SK-N-SH (cell line): Measurements from ENCODE around the gene FMNL2. TPM values are rescaled to one million over a fixed set of nuclear protein-coding genes. Genes with fewer than 3 reads are reported as not detected.

Experiments used
- CTCF ChIA-PET: fragments of 300-600, 350-600 bp; formaldehyde crosslinking; extraction: SDS; loops from one replicate; lab custom pipeline; 2021; lab: Yijun Ruan, JAX
- POLR2A ChIA-PET: fragments of 350-600 bp; sonication (Branson Sonifier 250); formaldehyde crosslinking; extraction: SDS; loops from one replicate; lab custom pipeline; 2020; ENCODE audit warnings: antibody characterized with exemption, inconsistent platforms; lab: Yijun Ruan, JAX
- DNase-seq: peaks from one replicate; pipeline ENCODE4 v3.0.0; 2012
- H2AFZ ChIP-seq: fragments of 200-600 bp; sonication (generic); 2 replicates; pipeline ENCODE4 v1.8.1; 2016; ENCODE audit warnings: antibody characterized with exemption, mild to moderate bottlenecking, low read depth
- H3F3A ChIP-seq: fragments of 200-600 bp; sonication (generic); replicated peaks from 2 replicates; pipeline ENCODE3; 2016; ENCODE audit warnings: antibody characterized with exemption, mild to moderate bottlenecking; ENCODE audit not compliant: insufficient read depth
- H3K27ac ChIP-seq, 2 experiments: fragments of 200-500 bp in 1 of 2; fragments of 200-600 bp in 1 of 2; sonication (Bioruptor generic) in 1 of 2; sonication (generic), shearing (Covaris generic) in 1 of 2; 2 replicates each; pipeline versions ENCODE4 v1.5.1 to v1.6.1; 2014 to 2016; ENCODE audit warnings: low read depth in 2 of 2, inconsistent platforms in 1 of 2, low read length in 1 of 2, mild to moderate bottlenecking in 1 of 2, mixed read lengths in 1 of 2
- H3K27me3 ChIP-seq: fragments of 200-600 bp; sonication (generic), shearing (Covaris generic); 2 replicates; pipeline ENCODE4 v1.6.1; 2016; ENCODE audit warnings: mixed run types; ENCODE audit not compliant: insufficient read depth
- H3K36me3 ChIP-seq, 2 experiments: fragments of 200-500 bp in 1 of 2; fragments of 200-600 bp in 1 of 2; sonication (Bioruptor generic) in 1 of 2; sonication (generic) in 1 of 2; replicated peaks in 1 of 2; 2 replicates each; pipeline versions ENCODE3 to v1.5.1; 2014 to 2016; ENCODE audit warnings: low read length in 1 of 2, mild to moderate bottlenecking in 1 of 2; ENCODE audit not compliant: insufficient read depth in 2 of 2, control insufficient read depth in 1 of 2
- H3K4me1 ChIP-seq, 2 experiments: fragments of 200-500 bp in 1 of 2; fragments of 200-600 bp in 1 of 2; sonication (Bioruptor generic) in 1 of 2; sonication (generic), shearing (Covaris generic) in 1 of 2; 2 replicates each; pipeline versions ENCODE4 v1.5.1 to v1.6.1; 2014 to 2016; ENCODE audit warnings: low read depth in 1 of 2, low read length in 1 of 2, mixed run types in 1 of 2; ENCODE audit not compliant: insufficient read depth in 2 of 2, control insufficient read depth in 1 of 2
- H3K4me2 ChIP-seq: fragments of 200-600 bp; sonication (generic), shearing (Covaris generic); 2 replicates; pipeline ENCODE4 v1.6.1; 2017; ENCODE audit warnings: mixed run types
- H3K4me3 ChIP-seq, 2 experiments: fragments of 200-500 bp in 1 of 2; fragments of 200-600 bp in 1 of 2; sonication (Bioruptor generic) in 1 of 2; sonication (generic), shearing (Covaris generic) in 1 of 2; 2 replicates each; pipeline versions ENCODE4 v1.5.1 to v1.8.1; 2014 to 2016; ENCODE audit warnings: low read depth in 2 of 2, inconsistent platforms in 1 of 2, low read length in 1 of 2, mild to moderate bottlenecking in 1 of 2, mixed read lengths in 1 of 2, moderate library complexity in 1 of 2
- H3K79me2 ChIP-seq: fragments of 200-600 bp; sonication (generic); 2 replicates; pipeline ENCODE4 v1.8.1; 2017; ENCODE audit warnings: mild to moderate bottlenecking; ENCODE audit not compliant: insufficient read depth
- H3K9ac ChIP-seq: fragments of 200-600 bp; sonication (generic); 2 replicates; pipeline ENCODE4 v1.6.1; 2017; ENCODE audit warnings: mixed run types
- H3K9me2 ChIP-seq: fragments of 200-600 bp; sonication (generic); 2 replicates; pipeline ENCODE4 v1.6.1; 2017; ENCODE audit warnings: mixed run types
- H3K9me3 ChIP-seq: fragments of 200-600 bp; sonication (generic); 2 replicates; pipeline ENCODE4 v1.6.1; 2017; ENCODE audit warnings: mixed run types, mild to moderate bottlenecking, moderate library complexity
- H4K20me1 ChIP-seq: fragments of 200-600 bp; sonication (generic); 2 replicates; pipeline ENCODE4 v1.6.1; 2017; ENCODE audit warnings: mild to moderate bottlenecking, mixed run types; ENCODE audit not compliant: insufficient read depth
- CHD2 ChIP-seq: fragments of 150-350 bp; IDR thresholded peaks from 2 replicates; pipeline ENCODE4 v1.6.1; 2018; ENCODE audit warnings: low read length; ENCODE audit not compliant: partially characterized antibody
- ELF1 ChIP-seq: IDR thresholded peaks from 2 replicates; pipeline ENCODE4 v1.4.0; 2012
- EZH2phosphoT487 ChIP-seq: fragments of 200-600 bp; sonication (generic); IDR thresholded peaks from 2 replicates; pipeline ENCODE4 v1.6.1; 2017; ENCODE audit warnings: low read depth, mixed run types, mild to moderate bottlenecking, antibody characterized with exemption, moderate library complexity, borderline replicate concordance
- FOXM1 ChIP-seq: IDR thresholded peaks from 2 replicates; pipeline ENCODE4 v1.4.0; 2012; ENCODE audit warnings: low read depth, mild to moderate bottlenecking
- GATA2 ChIP-seq: sonication (generic); formaldehyde crosslinking; IDR thresholded peaks from 2 replicates; pipeline ENCODE4 v1.5.0; 2020; ENCODE audit warnings: mild to moderate bottlenecking, missing genetic modification reagents
- JUND ChIP-seq: IDR thresholded peaks from 2 replicates; pipeline ENCODE4 v1.4.0; 2012
- MEF2A ChIP-seq: IDR thresholded peaks from 2 replicates; pipeline ENCODE4 v1.4.0; 2012; ENCODE audit warnings: low read depth, borderline replicate concordance
- NFIC ChIP-seq: IDR thresholded peaks from 2 replicates; pipeline ENCODE4 v1.4.0; 2012; ENCODE audit warnings: borderline replicate concordance
- NRF1 ChIP-seq: IDR thresholded peaks from 2 replicates; pipeline ENCODE4 v1.6.1; 2012; ENCODE audit warnings: low read depth, mild to moderate bottlenecking, low read length
- RCOR1 ChIP-seq: fragments of 150-350 bp; IDR thresholded peaks from 2 replicates; pipeline ENCODE4 v1.6.1; 2017; ENCODE audit warnings: antibody characterized with exemption, low read length
- RFX5 ChIP-seq: IDR thresholded peaks from 2 replicates; pipeline ENCODE4 v1.6.1; 2012; ENCODE audit warnings: mild to moderate bottlenecking, improper control_type of control experiment, low read length
- TAF1 ChIP-seq: IDR thresholded peaks from 2 replicates; pipeline ENCODE4 v1.6.1; 2012; ENCODE audit warnings: low read depth, mild to moderate bottlenecking, low read length, moderate library complexity, borderline replicate concordance
- TEAD4 ChIP-seq: IDR thresholded peaks from 2 replicates; pipeline ENCODE4 v1.4.0; 2012; ENCODE audit warnings: mild to moderate bottlenecking, borderline replicate concordance; ENCODE audit not compliant: insufficient read depth
- WGBS: methylation state at CpG from one replicate; pipeline ENCODE4 v1.1.6; 2017; ENCODE audit warnings: low lambda C conversion rate; 5-methylcytosine and 5-hydroxymethylcytosine counted together
- polyA plus RNA-seq, 3 experiments: library from polyadenylated mRNA; depleted of rRNA; stranded (reverse); fragments of >200 nt; gene quantifications; 2 replicates each; pipeline ENCODE4 v1.2.3, GENCODE V29; 2012
- TF ChIP-seq, protein P1 (sequence below): IDR thresholded peaks from 2 replicates; pipeline ENCODE4 v1.6.1; 2012; ENCODE audit warnings: mild to moderate bottlenecking, low read depth, low read length, moderate library complexity
- TF ChIP-seq, protein P2 (sequence below): IDR thresholded peaks from 2 replicates; pipeline ENCODE4; 2012
- TF ChIP-seq, protein P3 (sequence below): IDR thresholded peaks from 2 replicates; pipeline ENCODE4 v1.4.0; 2012; ENCODE audit warnings: low read depth, borderline replicate concordance
- TF ChIP-seq, protein P4 (sequence below): IDR thresholded peaks from 2 replicates; pipeline ENCODE4 v1.4.0; 2012; ENCODE audit warnings: low read depth
- TF ChIP-seq, protein P5 (sequence below): fragments of 150-350 bp; IDR thresholded peaks from 2 replicates; pipeline ENCODE4 v1.6.1; 2017; ENCODE audit warnings: antibody characterized with exemption, low read length, low read depth, borderline replicate concordance
- TF ChIP-seq, protein P6 (sequence below): IDR thresholded peaks from 2 replicates; pipeline ENCODE4 v1.4.0; 2012; ENCODE audit warnings: low read depth, borderline replicate concordance

The FMNL2 gene
- polyA plus RNA-seq, 1 of the 3 experiments (the other 2 are of a cell fraction) = 14.5 TPM

DNA sequence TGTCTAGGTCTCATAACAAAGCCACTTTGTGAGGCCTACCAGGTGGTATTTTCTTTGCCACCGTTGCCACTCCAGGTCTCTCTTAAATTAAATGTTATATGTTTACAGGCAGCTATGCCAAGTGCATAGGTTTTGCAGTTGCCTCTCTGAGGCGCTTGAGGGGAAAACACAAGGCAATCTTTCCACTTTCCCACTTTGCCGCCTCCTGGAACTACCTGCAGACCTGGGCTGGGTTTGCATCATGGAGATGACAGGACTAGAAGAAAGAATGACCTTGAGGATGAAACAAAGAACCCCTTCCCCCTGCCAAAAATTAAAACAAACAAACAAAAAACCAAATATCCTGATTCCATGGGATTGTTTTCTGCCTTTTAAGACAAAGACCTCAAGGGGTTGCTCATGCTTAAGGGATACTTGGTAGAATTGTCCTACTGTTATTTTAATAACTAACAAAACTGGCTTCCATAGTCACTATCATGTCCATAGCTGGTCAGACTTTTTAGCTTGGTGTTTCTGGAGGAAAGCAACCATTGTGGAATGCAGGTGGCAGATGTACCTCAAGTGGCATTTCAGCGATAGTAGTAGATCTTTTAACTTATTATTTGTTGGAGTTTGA is 222.4 kb downstream of the FMNL2 start:
- DNase-seq = no peak
- H3K9me2 ChIP-seq = no peaks in the 10 kb centered on the region
- WGBS = 96% methylated on average over 4 of the region's 4 CpGs
- peaks cover 8% of the 10 kb centered on the region for H3F3A ChIP-seq
- H3K27ac ChIP-seq = no peak overlapping the region
- H2AFZ ChIP-seq = no peak overlapping the region
- H3K27me3 ChIP-seq = no peaks in the 10 kb centered on the region
- H3K79me2 ChIP-seq = no peaks in the 10 kb centered on the region
- ChIA-PET POLR2A (no interaction called here), CTCF (interaction anchor here (1.6 to 2.4 kb wide), 2 partner anchors 10 to 21 kb away, joined by 4 to 10 read pairs; no protein-coding TSS in a partner anchor)
- H3K9me3 ChIP-seq = no peaks in the 10 kb centered on the region
- peaks cover 2 to 21% of the 10 kb centered on the region in 2 experiments for H3K4me1 ChIP-seq
- no peak overlapping the region for H3K4me2 ChIP-seq
- H4K20me1 ChIP-seq = no peaks in the 10 kb centered on the region
- H3K36me3 ChIP-seq = no peaks in the 10 kb centered on the region
- no peak overlapping the region for H3K4me3 ChIP-seq
- TF ChIP-seq, protein P1, sequence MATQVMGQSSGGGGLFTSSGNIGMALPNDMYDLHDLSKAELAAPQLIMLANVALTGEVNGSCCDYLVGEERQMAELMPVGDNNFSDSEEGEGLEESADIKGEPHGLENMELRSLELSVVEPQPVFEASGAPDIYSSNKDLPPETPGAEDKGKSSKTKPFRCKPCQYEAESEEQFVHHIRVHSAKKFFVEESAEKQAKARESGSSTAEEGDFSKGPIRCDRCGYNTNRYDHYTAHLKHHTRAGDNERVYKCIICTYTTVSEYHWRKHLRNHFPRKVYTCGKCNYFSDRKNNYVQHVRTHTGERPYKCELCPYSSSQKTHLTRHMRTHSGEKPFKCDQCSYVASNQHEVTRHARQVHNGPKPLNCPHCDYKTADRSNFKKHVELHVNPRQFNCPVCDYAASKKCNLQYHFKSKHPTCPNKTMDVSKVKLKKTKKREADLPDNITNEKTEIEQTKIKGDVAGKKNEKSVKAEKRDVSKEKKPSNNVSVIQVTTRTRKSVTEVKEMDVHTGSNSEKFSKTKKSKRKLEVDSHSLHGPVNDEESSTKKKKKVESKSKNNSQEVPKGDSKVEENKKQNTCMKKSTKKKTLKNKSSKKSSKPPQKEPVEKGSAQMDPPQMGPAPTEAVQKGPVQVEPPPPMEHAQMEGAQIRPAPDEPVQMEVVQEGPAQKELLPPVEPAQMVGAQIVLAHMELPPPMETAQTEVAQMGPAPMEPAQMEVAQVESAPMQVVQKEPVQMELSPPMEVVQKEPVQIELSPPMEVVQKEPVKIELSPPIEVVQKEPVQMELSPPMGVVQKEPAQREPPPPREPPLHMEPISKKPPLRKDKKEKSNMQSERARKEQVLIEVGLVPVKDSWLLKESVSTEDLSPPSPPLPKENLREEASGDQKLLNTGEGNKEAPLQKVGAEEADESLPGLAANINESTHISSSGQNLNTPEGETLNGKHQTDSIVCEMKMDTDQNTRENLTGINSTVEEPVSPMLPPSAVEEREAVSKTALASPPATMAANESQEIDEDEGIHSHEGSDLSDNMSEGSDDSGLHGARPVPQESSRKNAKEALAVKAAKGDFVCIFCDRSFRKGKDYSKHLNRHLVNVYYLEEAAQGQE = no peak
- no peak for TF ChIP-seq EZH2phosphoT487
- TF ChIP-seq, protein P2, sequence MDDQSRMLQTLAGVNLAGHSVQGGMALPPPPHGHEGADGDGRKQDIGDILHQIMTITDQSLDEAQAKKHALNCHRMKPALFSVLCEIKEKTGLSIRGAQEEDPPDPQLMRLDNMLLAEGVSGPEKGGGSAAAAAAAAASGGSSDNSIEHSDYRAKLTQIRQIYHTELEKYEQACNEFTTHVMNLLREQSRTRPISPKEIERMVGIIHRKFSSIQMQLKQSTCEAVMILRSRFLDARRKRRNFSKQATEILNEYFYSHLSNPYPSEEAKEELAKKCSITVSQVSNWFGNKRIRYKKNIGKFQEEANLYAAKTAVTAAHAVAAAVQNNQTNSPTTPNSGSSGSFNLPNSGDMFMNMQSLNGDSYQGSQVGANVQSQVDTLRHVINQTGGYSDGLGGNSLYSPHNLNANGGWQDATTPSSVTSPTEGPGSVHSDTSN = no peak
- TF ChIP-seq, protein P3, sequence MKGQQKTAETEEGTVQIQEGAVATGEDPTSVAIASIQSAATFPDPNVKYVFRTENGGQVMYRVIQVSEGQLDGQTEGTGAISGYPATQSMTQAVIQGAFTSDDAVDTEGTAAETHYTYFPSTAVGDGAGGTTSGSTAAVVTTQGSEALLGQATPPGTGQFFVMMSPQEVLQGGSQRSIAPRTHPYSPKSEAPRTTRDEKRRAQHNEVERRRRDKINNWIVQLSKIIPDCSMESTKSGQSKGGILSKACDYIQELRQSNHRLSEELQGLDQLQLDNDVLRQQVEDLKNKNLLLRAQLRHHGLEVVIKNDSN = no peak
- TF ChIP-seq JUND = no peak
- TF ChIP-seq GATA2 (CRISPR knock-in tag) = no peak
- no peak for TF ChIP-seq NFIC
- TF ChIP-seq, protein P4, sequence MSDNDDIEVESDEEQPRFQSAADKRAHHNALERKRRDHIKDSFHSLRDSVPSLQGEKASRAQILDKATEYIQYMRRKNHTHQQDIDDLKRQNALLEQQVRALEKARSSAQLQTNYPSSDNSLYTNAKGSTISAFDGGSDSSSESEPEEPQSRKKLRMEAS = no peak
- no peak for TF ChIP-seq TEAD4
- TF ChIP-seq CHD2 = no peak
- TF ChIP-seq, protein P5, sequence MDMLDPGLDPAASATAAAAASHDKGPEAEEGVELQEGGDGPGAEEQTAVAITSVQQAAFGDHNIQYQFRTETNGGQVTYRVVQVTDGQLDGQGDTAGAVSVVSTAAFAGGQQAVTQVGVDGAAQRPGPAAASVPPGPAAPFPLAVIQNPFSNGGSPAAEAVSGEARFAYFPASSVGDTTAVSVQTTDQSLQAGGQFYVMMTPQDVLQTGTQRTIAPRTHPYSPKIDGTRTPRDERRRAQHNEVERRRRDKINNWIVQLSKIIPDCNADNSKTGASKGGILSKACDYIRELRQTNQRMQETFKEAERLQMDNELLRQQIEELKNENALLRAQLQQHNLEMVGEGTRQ = no peak
- TF ChIP-seq, protein P6, sequence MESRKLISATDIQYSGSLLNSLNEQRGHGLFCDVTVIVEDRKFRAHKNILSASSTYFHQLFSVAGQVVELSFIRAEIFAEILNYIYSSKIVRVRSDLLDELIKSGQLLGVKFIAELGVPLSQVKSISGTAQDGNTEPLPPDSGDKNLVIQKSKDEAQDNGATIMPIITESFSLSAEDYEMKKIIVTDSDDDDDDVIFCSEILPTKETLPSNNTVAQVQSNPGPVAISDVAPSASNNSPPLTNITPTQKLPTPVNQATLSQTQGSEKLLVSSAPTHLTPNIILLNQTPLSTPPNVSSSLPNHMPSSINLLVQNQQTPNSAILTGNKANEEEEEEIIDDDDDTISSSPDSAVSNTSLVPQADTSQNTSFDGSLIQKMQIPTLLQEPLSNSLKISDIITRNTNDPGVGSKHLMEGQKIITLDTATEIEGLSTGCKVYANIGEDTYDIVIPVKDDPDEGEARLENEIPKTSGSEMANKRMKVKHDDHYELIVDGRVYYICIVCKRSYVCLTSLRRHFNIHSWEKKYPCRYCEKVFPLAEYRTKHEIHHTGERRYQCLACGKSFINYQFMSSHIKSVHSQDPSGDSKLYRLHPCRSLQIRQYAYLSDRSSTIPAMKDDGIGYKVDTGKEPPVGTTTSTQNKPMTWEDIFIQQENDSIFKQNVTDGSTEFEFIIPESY = no peak
- no peak for TF ChIP-seq TAF1
- no peak for TF ChIP-seq FOXM1
- no peak for TF ChIP-seq RFX5
- TF ChIP-seq MEF2A = no peak
- no peak for TF ChIP-seq ELF1
- TF ChIP-seq RCOR1 = no peak
- TF ChIP-seq NRF1 = no peak
- H3K9ac ChIP-seq = no peak overlapping the region
